H1 (cell line): ENCODE results near the gene GDF9. TPM values are rescaled to one million over a fixed set of nuclear protein-coding genes. Genes with fewer than 3 reads are reported as not detected.

Experiments used
- CHD7 ChIP-seq: fragments of 300-600 bp; sonication (generic); IDR thresholded peaks from 2 replicates; pipeline ENCODE4 v1.7.1; 2012; ENCODE audit warnings: low read length, moderate library complexity, mild to moderate bottlenecking, inconsistent platforms; ENCODE audit not compliant: insufficient replicate concordance
- E2F6 ChIP-seq: IDR thresholded peaks from 2 replicates; pipeline ENCODE4 v1.6.1; 2012; ENCODE audit warnings: inconsistent platforms
- JUN ChIP-seq: IDR thresholded peaks from 2 replicates; pipeline ENCODE4 v1.6.1; 2011; ENCODE audit warnings: low read depth, mild to moderate bottlenecking, improper control_type of control experiment, low read length
- MAX ChIP-seq: IDR thresholded peaks from 2 replicates; pipeline ENCODE4 v1.6.1; 2012; ENCODE audit warnings: inconsistent platforms
- PHF8 ChIP-seq: fragments of 200-600 bp; sonication (generic); conservative IDR thresholded peaks from 2 replicates; pipeline ENCODE4 v1.7.1; 2012; ENCODE audit warnings: low read depth, mild to moderate bottlenecking, inconsistent platforms, low read length, moderate library complexity
- POLR2A ChIP-seq, 2 experiments: IDR thresholded peaks; 1 replicate in 1 of 2; 2 replicates in 1 of 2; pipeline ENCODE4 v1.6.1; 2011; ENCODE audit warnings: low read depth in 2 of 2, low read length in 2 of 2, mild to moderate bottlenecking in 2 of 2; ENCODE audit errors: control extremely low read depth in 1 of 2
- RFX5 ChIP-seq: IDR thresholded peaks from 2 replicates; pipeline ENCODE4 v1.6.1; 2011; ENCODE audit warnings: low read depth, low read length, improper control_type of control experiment, borderline replicate concordance
- polyA plus RNA-seq, 7 experiments: library from polyadenylated mRNA; depleted of rRNA in 3 of 7; stranded (reverse) in 5 of 7; unstranded in 2 of 7; fragments of >200 nt in 5 of 7; fragments of 200-250 nt in 2 of 7; gene quantifications; 1 replicate in 5 of 7; 2 replicates in 1 of 7; 4 replicates in 1 of 7; pipeline versions ENCODE4 v1.2.1 to v1.2.3, GENCODE V29; 2011 to 2013; ENCODE audit warnings: missing spikeins in 2 of 7, mixed read lengths in 2 of 7
- total RNA-seq: library from RNA; stranded (reverse); fragmentation: NEBNext Ultra II Directional; extraction: Animal tissue kit (Norgen Biotek cat#: 25700); gene quantifications from 2 replicates; pipeline ENCODE4 v1.2.1, GENCODE V29; 2021

The GDF9 gene
- total and polyA plus RNA-seq, 2 of the 8 experiments (the other 6 are each of a cell fraction or from before 2014, with no cell fraction given), result 0.14 TPM; not detected in 1

GRCh38 chr5:132872788-132873118 lies 6.5 kb upstream of the GDF9 start (continued):
- TF ChIP-seq CHD7 (no peak), MAX (no peak), E2F6 (no peak), PHF8 (no peak), POLR2A (IDR thresholded peaks at IDR 0.05; ENCODE audit: control extremely low read depth in 1 of 2, low read depth in 2 of 2, low read length in 2 of 2) (no peak), JUN (no peak), RFX5 (no peak)
